H1 (cell line): ENCODE data around the gene MTFP1. TPM values are rescaled to one million over a fixed set of nuclear protein-coding genes. Genes with fewer than 3 reads are reported as not detected.

Experiments
- CTCF ChIA-PET: fragments of 300-600 bp; sonication (Branson Sonifier 250); formaldehyde crosslinking; loops from one replicate; lab custom pipeline; 2021; ENCODE audit not compliant: partially characterized antibody; lab: Charles Lee
- POLR2A ChIA-PET: fragments of 300-600 bp; sonication (Branson Sonifier 250); formaldehyde crosslinking; loops from one replicate; lab custom pipeline; 2021; ENCODE audit warnings: inconsistent platforms; ENCODE audit not compliant: partially characterized antibody; lab: Charles Lee
- DNase-seq, 2 experiments: peaks; one replicate each; pipeline versions ENCODE4 v3.0.0 to v3.0.0-alpha.2; 2010 to 2022; ENCODE audit warnings: low spot score in 2 of 2, low read depth in 1 of 2, mixed read lengths in 1 of 2
- FAIRE-seq: peaks from 2 replicates; lab custom pipeline; 2011; peaks lifted over from hg19 to GRCh38; lab: Jason Lieb, UNC
- H2AFZ ChIP-seq: 2 replicates; pipeline ENCODE4 v1.8.1; 2012; ENCODE audit warnings: low read length, inconsistent platforms
- H2AK5ac ChIP-seq: 2 replicates; pipeline ENCODE4 v1.6.1; 2013; ENCODE audit warnings: low read depth, low read length
- H2BK120ac ChIP-seq: replicated peaks from 2 replicates; pipeline ENCODE3; 2013; ENCODE audit warnings: low read depth, low read length, inconsistent platforms
- H2BK12ac ChIP-seq: 2 replicates; pipeline ENCODE4 v1.6.1; 2013; ENCODE audit warnings: low read depth, low read length
- H2BK15ac ChIP-seq: 2 replicates; pipeline ENCODE4 v1.6.1; 2013; ENCODE audit warnings: low read length
- H2BK20ac ChIP-seq: 2 replicates; pipeline ENCODE4 v1.6.1; 2013; ENCODE audit warnings: low read length
- H2BK5ac ChIP-seq: 2 replicates; pipeline ENCODE4 v1.6.1; 2013; ENCODE audit warnings: low read depth, low read length
- H3K14ac ChIP-seq: 2 replicates; pipeline ENCODE4 v1.6.1; 2013; ENCODE audit warnings: inconsistent platforms; ENCODE audit not compliant: insufficient read length
- H3K18ac ChIP-seq: 2 replicates; pipeline ENCODE4 v1.6.1; 2013; ENCODE audit warnings: low read length; ENCODE audit errors: extremely low read depth
- H3K23ac ChIP-seq: 2 replicates; pipeline ENCODE4 v1.6.1; 2013; ENCODE audit warnings: inconsistent platforms; ENCODE audit not compliant: insufficient read length
- H3K23me2 ChIP-seq: 2 replicates; pipeline ENCODE4 v1.6.1; 2013; ENCODE audit warnings: low read depth, low read length
- H3K27ac ChIP-seq: 2 replicates; pipeline ENCODE4 v1.6.1; 2011; ENCODE audit warnings: low read depth, low read length, inconsistent platforms
- H3K27me3 ChIP-seq, 4 experiments: replicated peaks in 1 of 4; 1 replicate in 1 of 4; 2 replicates in 3 of 4; pipeline versions ENCODE4 v1.6.1 to v1.8.1; 2011 to 2013; ENCODE audit warnings: low read length in 3 of 4, mild to moderate bottlenecking in 3 of 4, inconsistent platforms in 2 of 4, mixed read lengths in 2 of 4, moderate library complexity in 1 of 4; ENCODE audit not compliant: control insufficient read depth in 3 of 4, insufficient read depth in 3 of 4; ENCODE audit errors: extremely low read depth in 1 of 4
- H3K36me3 ChIP-seq, 4 experiments: 2 replicates each; pipeline versions ENCODE4 v1.6.1 to v1.8.1; 2011 to 2013; ENCODE audit warnings: mild to moderate bottlenecking in 4 of 4, low read length in 3 of 4, moderate library complexity in 2 of 4, control low read depth in 1 of 4, inconsistent platforms in 1 of 4; ENCODE audit not compliant: insufficient read depth in 4 of 4, control insufficient read depth in 2 of 4
- H3K4ac ChIP-seq: replicated peaks from 2 replicates; pipeline ENCODE3; 2013; ENCODE audit warnings: low read length, low read depth, mixed read lengths, inconsistent platforms; ENCODE audit not compliant: insufficient read length
- H3K4me1 ChIP-seq, 4 experiments: replicated peaks in 1 of 4; 1 replicate in 1 of 4; 2 replicates in 3 of 4; pipeline versions ENCODE4 v1.6.1 to v1.8.1; 2011 to 2013; ENCODE audit warnings: low read length in 3 of 4, inconsistent platforms in 2 of 4, mixed read lengths in 1 of 4; ENCODE audit not compliant: insufficient read depth in 4 of 4, control insufficient read depth in 3 of 4
- H3K4me2 ChIP-seq, 2 experiments: 2 replicates each; pipeline versions ENCODE4 v1.6.1 to v1.8.1; 2011 to 2013; ENCODE audit warnings: low read depth in 2 of 2, low read length in 2 of 2, control low read depth in 1 of 2, inconsistent platforms in 1 of 2, mild to moderate bottlenecking in 1 of 2; ENCODE audit not compliant: insufficient read depth in 1 of 2
- H3K4me3 ChIP-seq, 4 experiments: fragments of 200-600, 300-600 bp in 1 of 4; sonication (generic), shearing (Covaris generic), sonication (Bioruptor Twin) in 1 of 4; 2 replicates each; pipeline versions ENCODE4 v1.5.1 to v1.8.1; 2011 to 2016; ENCODE audit warnings: low read length in 4 of 4, low read depth in 3 of 4, control low read depth in 2 of 4, inconsistent platforms in 2 of 4, mild to moderate bottlenecking in 2 of 4, mixed read lengths in 1 of 4, moderate library complexity in 1 of 4; ENCODE audit not compliant: insufficient read depth in 2 of 4; ENCODE audit errors: extremely low read depth in 1 of 4
- H3K56ac ChIP-seq: replicated peaks from 2 replicates; pipeline ENCODE3; 2013; ENCODE audit warnings: low read depth, mild to moderate bottlenecking, mixed read lengths, low read length, inconsistent platforms; ENCODE audit not compliant: insufficient read length
- H3K79me1 ChIP-seq: 2 replicates; pipeline ENCODE4 v1.6.1; 2013; ENCODE audit warnings: low read depth, low read length, control low read depth
- H3K79me2 ChIP-seq, 2 experiments: 2 replicates each; pipeline versions ENCODE4 v1.6.1 to v1.8.1; 2012 to 2013; ENCODE audit warnings: low read length in 2 of 2, mild to moderate bottlenecking in 2 of 2, inconsistent platforms in 1 of 2; ENCODE audit not compliant: insufficient read depth in 2 of 2, control insufficient read depth in 1 of 2
- H3K9ac ChIP-seq, 4 experiments: replicated peaks in 1 of 4; 1 replicate in 1 of 4; 2 replicates in 3 of 4; pipeline versions ENCODE4 v1.6.1 to v1.8.1; 2011 to 2013; ENCODE audit warnings: low read depth in 3 of 4, low read length in 3 of 4, control low read depth in 2 of 4, mild to moderate bottlenecking in 2 of 4, moderate library complexity in 2 of 4, inconsistent platforms in 1 of 4; ENCODE audit errors: extremely low read depth in 1 of 4
- H3K9me3 ChIP-seq, 2 experiments: 2 replicates each; pipeline versions ENCODE4 v1.6.1 to v1.8.1; 2012 to 2013; ENCODE audit warnings: mild to moderate bottlenecking in 2 of 2, moderate library complexity in 2 of 2, control low read depth in 1 of 2, inconsistent platforms in 1 of 2, low read depth in 1 of 2, low read length in 1 of 2, mixed read lengths in 1 of 2; ENCODE audit not compliant: insufficient read depth in 2 of 2
- H4K20me1 ChIP-seq, 2 experiments: replicated peaks in 1 of 2; 2 replicates each; pipeline versions ENCODE3 to v1.8.1; 2011 to 2013; ENCODE audit warnings: inconsistent platforms in 2 of 2, low read length in 2 of 2, mild to moderate bottlenecking in 1 of 2; ENCODE audit not compliant: insufficient read depth in 2 of 2, control insufficient read depth in 1 of 2
- H4K5ac ChIP-seq: 2 replicates; pipeline ENCODE4 v1.6.1; 2013; ENCODE audit warnings: low read length, low read depth, mixed read lengths, inconsistent platforms; ENCODE audit not compliant: insufficient read length
- H4K8ac ChIP-seq: 2 replicates; pipeline ENCODE4 v1.8.0; 2013; ENCODE audit warnings: mild to moderate bottlenecking, moderate library complexity, low read length, inconsistent platforms; ENCODE audit not compliant: insufficient read depth; ENCODE audit errors: extremely low read depth
- H4K91ac ChIP-seq: replicated peaks from 2 replicates; pipeline ENCODE3; 2013; ENCODE audit warnings: low read length, mixed read lengths, inconsistent platforms; ENCODE audit not compliant: insufficient read length
- CHD1 ChIP-seq: IDR thresholded peaks from 2 replicates; pipeline ENCODE4 v1.6.1; 2012; ENCODE audit warnings: low read depth, low read length, improper control_type of control experiment
- EP300 ChIP-seq, 2 experiments: IDR thresholded peaks; 1 replicate in 1 of 2; 2 replicates in 1 of 2; pipeline ENCODE4 v1.6.1; 2011 to 2012; ENCODE audit warnings: low read depth in 2 of 2, low read length in 2 of 2, mild to moderate bottlenecking in 2 of 2, borderline replicate concordance in 1 of 2, inconsistent platforms in 1 of 2, moderate library complexity in 1 of 2
- EZH2 ChIP-seq: fragments of 200-600 bp; sonication (generic); IDR thresholded peaks from 2 replicates; pipeline ENCODE4 v1.7.1; 2012; ENCODE audit warnings: low read depth, mild to moderate bottlenecking, moderate library complexity, low read length, inconsistent platforms; ENCODE audit not compliant: severe bottlenecking
- FOSL1 ChIP-seq: IDR thresholded peaks from 2 replicates; pipeline ENCODE4 v1.6.1; 2011; ENCODE audit warnings: mild to moderate bottlenecking, low read depth, low read length, moderate library complexity; ENCODE audit not compliant: insufficient read depth
- GABPA ChIP-seq: IDR thresholded peaks from 2 replicates; pipeline ENCODE4 v1.6.1; 2011; ENCODE audit warnings: mild to moderate bottlenecking, low read length, moderate library complexity, borderline replicate concordance; ENCODE audit not compliant: insufficient read depth
- HDAC6 ChIP-seq: IDR thresholded peaks from one replicate; pipeline ENCODE4 v1.7.1; 2012; ENCODE audit warnings: low read depth, mild to moderate bottlenecking, inconsistent platforms, low read length, moderate library complexity
- KDM4A ChIP-seq: IDR thresholded peaks from one replicate; pipeline ENCODE4 v1.7.1; 2012; ENCODE audit warnings: low read depth, mild to moderate bottlenecking, moderate library complexity, low read length, inconsistent platforms; ENCODE audit not compliant: severe bottlenecking
- RBBP5 ChIP-seq: IDR thresholded peaks from 2 replicates; pipeline ENCODE4 v1.7.1; 2012; ENCODE audit warnings: low read depth, mild to moderate bottlenecking, inconsistent platforms, low read length, moderate library complexity, borderline replicate concordance
- SAP30 ChIP-seq: fragments of 300-600 bp; sonication (generic); IDR thresholded peaks from 2 replicates; pipeline ENCODE4 v1.7.1; 2012; ENCODE audit warnings: low read length, moderate library complexity, mild to moderate bottlenecking, inconsistent platforms; ENCODE audit not compliant: insufficient read depth, insufficient replicate concordance
- WGBS, 2 experiments: shearing (Covaris generic) in 1 of 2; methylation state at CpG; one replicate each; pipeline versions ENCODE4 v1.1.6 to v1.1.7; 2013 to 2015; ENCODE audit warnings: low lambda C conversion rate in 2 of 2, mixed read lengths in 2 of 2, inconsistent platforms in 1 of 2, low coverage in 1 of 2, missing lambda C conversion rate in 1 of 2; ENCODE audit not compliant: insufficient replicate concordance in 2 of 2, insufficient coverage in 1 of 2, insufficient read length in 1 of 2; ENCODE audit errors: extremely low coverage in 1 of 2, missing lambda C conversion rate in 1 of 2; 5-methylcytosine and 5-hydroxymethylcytosine counted together
- polyA plus RNA-seq, 7 experiments: library from polyadenylated mRNA; depleted of rRNA in 3 of 7; stranded (reverse) in 5 of 7; unstranded in 2 of 7; fragments of >200 nt in 5 of 7; fragments of 200-250 nt in 2 of 7; gene quantifications; 1 replicate in 5 of 7; 2 replicates in 1 of 7; 4 replicates in 1 of 7; pipeline versions ENCODE4 v1.2.1 to v1.2.3, GENCODE V29; 2011 to 2013; ENCODE audit warnings: missing spikeins in 2 of 7, mixed read lengths in 2 of 7
- total RNA-seq: library from RNA; stranded (reverse); fragmentation: NEBNext Ultra II Directional; extraction: Animal tissue kit (Norgen Biotek cat#: 25700); gene quantifications from 2 replicates; pipeline ENCODE4 v1.2.1, GENCODE V29; 2021

MTFP1 gene
- total and polyA plus RNA-seq, 2 of the 8 experiments (the other 6 are each of a cell fraction or from before 2014, with no cell fraction given), result 59.8 to 98.8 TPM

- H4K5ac ChIP-seq, result no peak overlapping the region
- H3K79me1 ChIP-seq, result no peaks in the 10 kb centered on the region
- no peak overlapping the region for H4K8ac ChIP-seq
- ChIA-PET CTCF (interaction anchor here (1.0 to 12.0 kb wide), 6 partner anchors 8 to 70 kb away, joined by 3 to 164 read pairs (median 3); partner anchors contain the start of gene MTFP1), POLR2A (interaction anchor here (3.1 to 6.5 kb wide), 2 partner anchors 12 to 26 kb away, joined by 13 to 39 read pairs; partner anchors contain the start of gene MTFP1)
- H2BK15ac ChIP-seq, result no peak overlapping the region
- H3K23me2 ChIP-seq, result peaks cover 8% of the 10 kb centered on the region; the same call in 1 of the 2 replicates
- H3K9me3 ChIP-seq, result no peaks in the 10 kb centered on the region
- H4K91ac ChIP-seq, result no peak overlapping the region
- H2BK120ac ChIP-seq, result no peak overlapping the region
- H3K23ac ChIP-seq, result no peak overlapping the region
- H3K9ac ChIP-seq, result no peak overlapping the region
- no peak for DNase-seq
- no peak overlapping the region for H2BK5ac ChIP-seq
- no peak overlapping the region for H3K56ac ChIP-seq
- peaks cover 0 to 6% of the 10 kb centered on the region in 2 experiments for H4K20me1 ChIP-seq
- FAIRE-seq, result no peak
- no peaks in the 10 kb centered on the region for H3K79me2 ChIP-seq
- H3K14ac ChIP-seq, result no peak overlapping the region
- H3K27ac ChIP-seq, result no peak overlapping the region
- TF ChIP-seq RBBP5 (no peak), KDM4A (no peak), EP300 (IDR thresholded peaks at IDR 0.05; ENCODE audit: borderline replicate concordance in 1 of 2, low read depth in 2 of 2, low read length in 2 of 2) (no peak), EZH2 (no peak), FOSL1 (no peak), SAP30 (no peak), CHD1 (no peak), GABPA (no peak), HDAC6 (no peak)
- no peak overlapping the region for H3K4ac ChIP-seq
- H3K4me2 ChIP-seq, result peak overlapping the region in 1 of 2 experiments; percentile 59; a peak in 1 of 4 replicates
- H2BK20ac ChIP-seq, result no peak overlapping the region
- H3K4me3 ChIP-seq, result no peak overlapping the region
- WGBS, 2 experiments, result 88% methylated on average over 11 of the region's 25 CpGs; no CpG with 5 or more reads in 1 of the 2 experiments
- no peak overlapping the region for H2AFZ ChIP-seq
- no peak overlapping the region for H3K18ac ChIP-seq
- H2BK12ac ChIP-seq, result no peak overlapping the region
- H2AK5ac ChIP-seq, result no peak overlapping the region
- no peaks in the 10 kb centered on the region for H3K36me3 ChIP-seq
- peaks cover 2 to 16% (median 8%) of the 10 kb centered on the region in 4 experiments; a peak in 6 of 7 replicates for H3K27me3 ChIP-seq
- peaks cover 7 to 16% (median 10%) of the 10 kb centered on the region in 4 experiments for H3K4me1 ChIP-seq
Measured at GRCh38 chr22:30398685-30399680, 26.6 kb upstream of the MTFP1 start.
